H1 (cell line): ENCODE results near the gene AURKB. TPM values are rescaled to one million over a fixed set of nuclear protein-coding genes. Genes with fewer than 3 reads are reported as not detected.
A peak's percentile ranks its signal among the peaks of the same experiment; 100 is the strongest.

ENCODE experiments used
- POLR2AphosphoS5 ChIP-seq: IDR thresholded peaks from 2 replicates; pipeline ENCODE4 v1.6.1; 2011; ENCODE audit warnings: low read depth, low read length
- TEAD4 ChIP-seq: IDR thresholded peaks from 2 replicates; pipeline ENCODE4 v1.6.1; 2012; ENCODE audit warnings: low read depth, low read length, inconsistent platforms, mixed read lengths
- polyA plus RNA-seq, 7 experiments: library from polyadenylated mRNA; depleted of rRNA in 3 of 7; stranded (reverse) in 5 of 7; unstranded in 2 of 7; fragments of >200 nt in 5 of 7; fragments of 200-250 nt in 2 of 7; gene quantifications; 1 replicate in 5 of 7; 2 replicates in 1 of 7; 4 replicates in 1 of 7; pipeline versions ENCODE4 v1.2.1 to v1.2.3, GENCODE V29; 2011 to 2013; ENCODE audit warnings: missing spikeins in 2 of 7, mixed read lengths in 2 of 7
- total RNA-seq: library from RNA; stranded (reverse); fragmentation: NEBNext Ultra II Directional; extraction: Animal tissue kit (Norgen Biotek cat#: 25700); gene quantifications from 2 replicates; pipeline ENCODE4 v1.2.1, GENCODE V29; 2021

The AURKB gene
- total and polyA plus RNA-seq, 2 of the 8 experiments (the other 6 are each of a cell fraction or from before 2014, with no cell fraction given): 102 to 160 TPM

- peak; percentile 9; the same call in 1 of the 2 replicates for TF ChIP-seq TEAD4
- TF ChIP-seq POLR2AphosphoS5: 0 out of 2 replicates have a peak, but pooled peaks have one; percentile 15
- TF ChIP-seq, all 59 proteins: peak for 17
These were observed 34.0 kb downstream of the AURKB start, which contains the start of gene TMEM107 (continued) for GRCh38 chr17:8176197-8176940.
